Activated T-cell treated with anti-CD3 and anti-CD28 coated beads for 1 hour (primary cell): ENCODE measurements around the gene TEDC2.
A peak's percentile ranks its signal among the peaks of the same experiment; 100 is the strongest.

Experiments used
- DNase-seq: peaks from one replicate; pipeline ENCODE4 v3.0.0-alpha.2; 2020; ENCODE audit warnings: low read depth

The TEDC2 gene

GRCh38 chr16:2513405-2514332 lies 53.8 kb downstream of the TEDC2 start, which contains the start of gene ATP6V0C:
ATP6V0C (plus strand) TSS chr16:2513952; CDS start chr16:2514104, 152 bp downstream.
- peak; percentile 93 for DNase-seq
